NT2/D1 (cell line): Measurements from ENCODE around the gene HRH3.
A peak's percentile ranks its signal among the peaks of the same experiment; 100 is the strongest.

Source experiments
- DNase-seq: peaks from one replicate; pipeline ENCODE4 v3.0.0-alpha.2; 2011; ENCODE audit warnings: low read depth, low spot score
- H3K27me3 ChIP-seq: 2 replicates; pipeline ENCODE4 v1.6.0; 2011; ENCODE audit warnings: mild to moderate bottlenecking; ENCODE audit not compliant: insufficient read length, insufficient read depth
- H3K36me3 ChIP-seq: 2 replicates; pipeline ENCODE4 v1.6.1; 2011; ENCODE audit warnings: mild to moderate bottlenecking, low read length, mixed read lengths; ENCODE audit not compliant: insufficient read depth, insufficient read length
- H3K4me1 ChIP-seq: 2 replicates; pipeline ENCODE4 v1.5.1; 2011; ENCODE audit not compliant: insufficient read depth, insufficient read length
- H3K4me3 ChIP-seq: 2 replicates; pipeline ENCODE4 v1.5.1; 2011; ENCODE audit warnings: low read depth; ENCODE audit not compliant: insufficient read length
- H3K9ac ChIP-seq: 2 replicates; pipeline ENCODE4 v1.6.0; 2011; ENCODE audit warnings: low read depth; ENCODE audit not compliant: insufficient read length
- H3K9me3 ChIP-seq: 2 replicates; pipeline ENCODE4 v1.5.1; 2011; ENCODE audit warnings: mild to moderate bottlenecking, low read length; ENCODE audit not compliant: insufficient read depth
- SUZ12 ChIP-seq: IDR thresholded peaks from 2 replicates; pipeline ENCODE4 v1.6.1; 2011; ENCODE audit not compliant: insufficient read length, insufficient read depth; ENCODE audit errors: extremely low read depth
- YY1 ChIP-seq: IDR thresholded peaks from 2 replicates; pipeline ENCODE4 v1.6.1; 2011; ENCODE audit not compliant: insufficient read length, insufficient read depth
- ZNF274 ChIP-seq: IDR thresholded peaks from 2 replicates; pipeline ENCODE4 v1.6.1; 2011; ENCODE audit warnings: mild to moderate bottlenecking, low read depth, low read length

The HRH3 gene

DNA sequence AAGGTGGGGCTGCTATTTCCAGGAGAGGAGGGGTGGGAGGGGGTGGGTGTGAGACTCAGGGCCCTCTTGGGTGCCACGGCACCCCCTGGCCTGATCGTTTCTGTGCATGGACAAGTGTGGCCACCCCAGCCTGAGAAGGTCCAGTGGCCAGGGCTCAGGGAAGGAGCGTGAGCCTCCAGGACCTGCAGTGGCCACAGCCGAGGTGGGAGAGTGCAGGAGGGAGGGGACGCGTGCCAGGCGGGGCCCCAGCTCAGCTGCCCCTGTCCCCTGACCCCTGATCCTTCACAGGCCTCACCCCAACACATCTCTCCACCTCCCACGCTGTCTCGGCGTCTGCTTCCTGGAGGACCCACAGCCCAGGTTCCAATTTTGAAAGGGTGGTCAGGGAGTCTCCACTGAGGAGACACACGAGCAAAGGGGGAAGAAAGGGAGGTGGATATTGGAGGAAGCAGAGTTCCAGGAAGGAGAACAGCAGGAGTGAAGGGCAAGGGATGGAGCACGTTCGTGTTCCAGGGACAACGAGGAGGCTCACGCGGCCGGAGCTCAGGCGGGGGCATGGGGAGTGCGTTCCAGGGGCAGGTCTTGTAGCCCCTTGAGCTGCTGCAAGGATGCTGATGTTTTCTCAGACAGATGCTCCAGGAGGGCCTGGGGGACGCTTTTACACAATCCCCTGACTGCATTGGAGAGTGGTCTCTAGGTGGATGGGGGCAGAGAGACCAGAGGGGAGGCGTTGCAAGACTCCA, 4.2 kb upstream of the HRH3 start:
- Histone ChIP-seq H3K36me3 (no peaks in the 10 kb centered on the region), H3K4me1 (peaks cover 30% of the 10 kb centered on the region), H3K9ac (no peak overlapping the region), H3K4me3 (no peak overlapping the region), H3K27me3 (peaks cover 55% of the 10 kb centered on the region), H3K9me3 (no peaks in the 10 kb centered on the region)
- DNase-seq: no peak
- TF ChIP-seq ZNF274: no peak
- TF ChIP-seq SUZ12: no peak
- TF ChIP-seq YY1: no peak

DNA sequence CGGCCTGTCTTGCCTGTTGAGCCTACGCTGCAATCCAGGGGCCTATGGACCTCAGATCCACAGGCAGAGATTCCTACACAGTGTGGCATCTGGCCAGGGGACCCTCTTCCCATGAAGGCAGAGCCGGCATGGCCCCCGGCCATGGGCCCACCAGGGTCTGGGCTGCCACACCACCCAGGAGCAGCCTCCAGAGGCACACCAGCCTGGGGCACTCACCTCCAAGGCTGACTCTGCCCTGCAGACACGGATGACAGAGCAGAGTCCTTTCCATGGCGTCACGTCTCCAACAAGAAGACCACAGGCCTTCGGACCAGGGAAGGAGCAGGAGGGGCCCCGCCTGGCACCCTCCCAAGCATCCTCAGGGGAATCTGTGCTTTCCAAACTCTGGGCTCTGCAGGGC, 3.5 kb upstream of the HRH3 start:
- no peak overlapping the region for H3K4me3 ChIP-seq
- H3K9me3 ChIP-seq: no peaks in the 10 kb centered on the region
- H3K36me3 ChIP-seq: no peaks in the 10 kb centered on the region
- peaks cover 62% of the 10 kb centered on the region for H3K27me3 ChIP-seq
- no peak overlapping the region for H3K9ac ChIP-seq
- no peak for DNase-seq
- H3K4me1 ChIP-seq: peaks cover 34% of the 10 kb centered on the region
- TF ChIP-seq YY1 (no peak), SUZ12 (no peak), ZNF274 (no peak)

DNA sequence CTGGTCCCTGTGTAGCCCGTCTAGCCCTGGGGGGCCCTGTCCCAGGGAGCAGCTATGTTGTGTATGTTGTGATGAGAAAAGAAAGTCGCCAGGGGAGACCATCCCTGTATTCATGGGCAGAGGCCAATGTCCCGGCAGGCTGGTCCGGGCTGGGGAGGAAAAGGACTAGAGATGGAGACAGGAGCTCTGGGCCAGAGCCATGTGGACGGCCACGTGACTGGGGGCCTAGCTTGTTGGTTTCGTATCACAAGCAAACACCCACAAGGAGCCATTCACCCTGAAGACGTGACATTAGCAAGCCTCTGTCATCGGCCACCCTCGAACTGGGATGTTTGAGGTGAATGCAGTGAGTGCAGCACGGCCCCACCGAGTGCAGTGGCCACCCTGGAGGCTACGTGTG, 2.9 kb upstream of the HRH3 start:
- H3K9ac ChIP-seq: no peak overlapping the region
- no peak for DNase-seq
- H3K36me3 ChIP-seq: no peaks in the 10 kb centered on the region
- TF ChIP-seq ZNF274 (no peak), SUZ12 (no peak), YY1 (no peak)
- peaks cover 68% of the 10 kb centered on the region for H3K27me3 ChIP-seq
- no peak overlapping the region for H3K4me3 ChIP-seq
- H3K4me1 ChIP-seq: peaks cover 34% of the 10 kb centered on the region
- no peaks in the 10 kb centered on the region for H3K9me3 ChIP-seq

DNA sequence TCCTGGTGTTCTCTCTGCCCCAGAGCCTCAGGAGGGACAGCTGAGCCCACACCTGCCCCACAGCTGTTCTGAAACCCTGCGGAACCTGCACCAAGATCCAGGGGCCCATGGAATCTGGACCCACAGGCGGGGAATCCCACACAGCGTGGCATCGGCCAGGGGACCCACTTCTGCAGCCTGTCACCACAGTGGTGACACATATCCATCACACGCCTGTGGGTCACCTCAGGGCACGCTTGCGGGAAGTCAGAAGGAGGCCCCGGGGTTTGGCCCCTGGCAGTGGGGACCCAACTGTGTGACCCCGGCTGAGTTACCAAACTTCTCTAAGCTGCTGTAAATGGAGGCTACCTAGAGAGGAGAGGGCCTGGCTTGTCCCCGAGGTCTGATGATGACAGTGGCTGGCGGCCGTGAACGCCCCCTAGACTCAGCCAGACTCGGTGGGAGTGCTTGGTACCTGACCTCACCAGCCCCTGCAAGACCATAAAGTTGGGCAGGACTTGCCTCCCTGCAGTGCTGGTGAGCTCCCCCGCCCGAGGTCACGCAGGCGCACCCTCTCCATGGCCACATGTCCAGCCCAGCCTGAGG, 2.3 kb upstream of the HRH3 start:
- TF ChIP-seq YY1 (no peak), ZNF274 (no peak), SUZ12 (no peak)
- Histone ChIP-seq H3K4me1 (peaks cover 36% of the 10 kb centered on the region), H3K27me3 (peaks cover 74% of the 10 kb centered on the region), H3K9me3 (no peaks in the 10 kb centered on the region), H3K9ac (no peak overlapping the region), H3K36me3 (no peaks in the 10 kb centered on the region), H3K4me3 (no peak overlapping the region)
- DNase-seq: no peak

DNA sequence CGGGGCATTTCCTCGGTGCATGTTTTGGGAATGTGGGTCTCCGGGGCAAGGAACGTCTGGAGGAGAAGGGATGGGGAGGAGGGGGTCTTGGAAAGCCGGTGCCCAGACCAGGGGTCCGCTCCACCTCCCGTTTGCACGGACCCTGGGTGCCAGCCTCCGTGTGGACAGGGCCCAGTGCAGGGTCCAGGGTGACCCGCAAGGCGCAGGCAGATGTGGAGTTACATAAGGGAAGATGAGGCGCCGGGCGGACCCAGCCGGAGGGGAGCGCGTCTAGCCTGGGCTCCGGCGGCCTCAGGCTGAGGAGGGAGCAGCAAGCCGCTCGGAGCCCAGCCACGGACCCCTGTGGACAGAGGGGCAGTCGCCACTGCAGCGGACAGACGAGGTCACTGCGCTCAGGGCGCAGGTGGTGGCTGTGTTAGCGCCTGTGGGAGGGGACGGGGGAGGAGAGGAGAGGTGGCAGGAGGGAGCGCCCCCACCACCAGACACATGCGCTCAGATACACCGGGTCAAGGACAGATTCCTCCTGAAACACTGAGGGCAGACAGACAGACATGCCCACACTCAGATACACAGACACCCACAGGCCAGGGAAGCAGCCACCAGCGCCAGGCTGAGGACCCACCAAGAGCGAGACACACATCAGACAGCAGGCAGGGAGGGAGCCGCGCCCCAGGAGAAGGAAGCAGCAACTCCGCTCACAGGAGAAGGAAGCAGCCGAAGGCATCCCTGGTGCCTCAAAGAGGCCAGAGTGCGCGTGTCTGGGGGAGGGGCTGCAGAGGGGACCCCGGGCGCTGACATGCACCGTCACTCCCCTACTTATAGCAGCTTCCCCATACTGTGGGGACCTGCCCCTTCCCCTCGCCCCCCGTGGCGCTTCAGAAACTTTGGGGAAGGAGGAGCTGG, 839 bp upstream of the HRH3 start:
- Histone ChIP-seq H3K9me3 (no peaks in the 10 kb centered on the region), H3K36me3 (no peaks in the 10 kb centered on the region), H3K4me3 (peak overlapping the region; percentile 26), H3K4me1 (peaks cover 32% of the 10 kb centered on the region), H3K9ac (peak overlapping the region; percentile 26), H3K27me3 (peaks cover 73% of the 10 kb centered on the region)
- no peak for DNase-seq
- no peak for TF ChIP-seq YY1
- no peak for TF ChIP-seq ZNF274
- TF ChIP-seq SUZ12: peak; percentile 89

DNA sequence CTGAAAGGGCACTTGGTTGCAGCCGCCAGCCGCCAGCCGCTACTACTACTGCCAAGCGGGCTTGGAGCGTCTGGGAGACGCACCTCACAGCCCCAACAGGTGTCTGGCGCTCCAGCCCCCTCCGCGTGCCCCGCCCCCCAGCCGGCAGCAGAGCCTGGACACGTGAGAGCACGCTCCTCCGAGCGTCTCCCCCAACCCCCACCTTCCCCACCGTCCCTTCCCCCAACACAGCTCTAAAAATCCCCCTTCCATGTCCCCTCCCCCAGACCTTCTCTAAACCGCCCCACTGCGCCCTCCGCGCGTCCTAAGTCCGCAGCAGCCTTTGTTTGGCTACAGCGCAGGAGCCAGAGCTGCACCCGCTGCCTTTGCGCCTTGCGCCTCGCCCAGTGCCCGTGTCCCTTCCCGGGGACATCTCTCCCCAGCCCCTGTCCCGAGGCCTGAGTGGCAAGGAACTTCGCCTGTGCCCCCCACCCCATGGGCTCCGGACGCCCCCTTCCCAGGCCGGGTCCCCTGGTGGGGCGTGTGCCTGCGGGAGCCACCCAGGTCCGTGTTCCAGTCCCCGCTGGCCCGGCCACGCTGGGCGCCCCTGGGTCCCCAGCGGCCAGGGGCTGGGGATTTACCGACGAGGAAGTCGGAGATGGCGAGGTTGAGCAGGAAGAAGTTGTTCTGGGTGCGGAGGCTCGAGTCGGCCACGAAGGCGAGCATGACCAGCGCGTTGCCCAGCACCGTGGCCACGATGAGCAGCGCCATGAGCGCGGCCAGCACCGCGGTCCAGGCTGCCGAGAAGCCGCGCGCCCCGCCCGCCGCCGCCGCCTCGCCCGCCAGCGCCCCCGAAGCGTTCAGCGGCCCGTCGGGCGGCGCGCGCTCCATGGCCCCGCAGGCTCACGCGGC, 732 bp downstream of the HRH3 start:
- Histone ChIP-seq H3K27me3 (peaks cover 62% of the 10 kb centered on the region), H3K36me3 (no peaks in the 10 kb centered on the region), H3K9me3 (no peaks in the 10 kb centered on the region), H3K9ac (peak overlapping the region; percentile 70), H3K4me3 (peak overlapping the region; percentile 45), H3K4me1 (peaks cover 34% of the 10 kb centered on the region)
- no peak for DNase-seq
- no peak for TF ChIP-seq YY1
- TF ChIP-seq SUZ12: peak; percentile 12
